GM23248 (cell line): ENCODE measurements around the gene MYO1E. TPM values are rescaled to one million over a fixed set of nuclear protein-coding genes. Genes with fewer than 3 reads are reported as not detected.

Source experiments
- DNase-seq: peaks from one replicate; pipeline ENCODE4 v3.0.0-alpha.2; 2015
- H2AFZ ChIP-seq: fragments of 200-600 bp; sonication (generic); 2 replicates; pipeline ENCODE4 v1.6.1; 2016; ENCODE audit warnings: antibody characterized with exemption
- H3F3A ChIP-seq: fragments of 200-600 bp; sonication (generic); 2 replicates; pipeline ENCODE4 v1.6.1; 2016; ENCODE audit warnings: mild to moderate bottlenecking, antibody characterized with exemption, mixed run types; ENCODE audit not compliant: insufficient read depth
- H3K27ac ChIP-seq: fragments of 200-600 bp; sonication (generic); 2 replicates; pipeline ENCODE4 v1.5.1; 2016; ENCODE audit warnings: mild to moderate bottlenecking
- H3K27me3 ChIP-seq: fragments of 200-600 bp; sonication (generic); replicated peaks from 2 replicates; pipeline ENCODE4 v1.6.1; 2016; ENCODE audit warnings: mild to moderate bottlenecking; ENCODE audit not compliant: insufficient read depth
- H3K36me3 ChIP-seq: fragments of 200-600 bp; sonication (generic); 2 replicates; pipeline ENCODE4 v1.6.1; 2016; ENCODE audit warnings: low read depth, mild to moderate bottlenecking
- H3K4me1 ChIP-seq: fragments of 200-600 bp; sonication (generic); 2 replicates; pipeline ENCODE4 v1.6.1; 2016; ENCODE audit warnings: mild to moderate bottlenecking; ENCODE audit not compliant: insufficient read depth
- H3K4me2 ChIP-seq: fragments of 200-600 bp; sonication (generic); one replicate; pipeline ENCODE4 v1.6.1; 2016; ENCODE audit warnings: mild to moderate bottlenecking; ENCODE audit not compliant: unreplicated experiment
- H3K4me3 ChIP-seq: fragments of 200-600 bp; sonication (generic); 2 replicates; pipeline ENCODE4 v1.5.1; 2016; ENCODE audit warnings: mild to moderate bottlenecking
- H3K79me2 ChIP-seq: fragments of 200-600 bp; sonication (generic); 2 replicates; pipeline ENCODE4 v1.6.1; 2016; ENCODE audit warnings: mild to moderate bottlenecking; ENCODE audit not compliant: insufficient read depth
- H3K9ac ChIP-seq: fragments of 200-600 bp; sonication (generic); 2 replicates; pipeline ENCODE4 v1.6.1; 2016; ENCODE audit warnings: mild to moderate bottlenecking
- H3K9me2 ChIP-seq: fragments of 200-600 bp; sonication (generic); 2 replicates; pipeline ENCODE4 v1.6.1; 2016; ENCODE audit warnings: mixed run types, mild to moderate bottlenecking, moderate library complexity; ENCODE audit not compliant: insufficient read depth
- H3K9me3 ChIP-seq: fragments of 200-600 bp; sonication (generic); one replicate; pipeline ENCODE4 v1.6.1; 2017; ENCODE audit warnings: low read depth
- H4K20me1 ChIP-seq: fragments of 200-600 bp; sonication (generic); 2 replicates; pipeline ENCODE4 v1.6.0; 2016; ENCODE audit not compliant: insufficient read depth
- EZH2 ChIP-seq: fragments of 200-600 bp; sonication (generic); IDR thresholded peaks from 2 replicates; pipeline ENCODE4 v1.6.1; 2018; ENCODE audit warnings: antibody characterized with exemption, mild to moderate bottlenecking; ENCODE audit not compliant: insufficient read depth, poor library complexity, severe bottlenecking
- EZH2phosphoT487 ChIP-seq: fragments of 200-600 bp; sonication (generic); IDR thresholded peaks from 2 replicates; pipeline ENCODE4 v1.6.1; 2018; ENCODE audit warnings: antibody characterized with exemption, moderate library complexity, mild to moderate bottlenecking, low read depth; ENCODE audit not compliant: insufficient read depth
- WGBS, 2 experiments: methylation state at CpG; one replicate each; pipeline ENCODE4 v1.1.6; 2015 to 2017; ENCODE audit warnings: low lambda C conversion rate in 2 of 2, low coverage in 1 of 2; ENCODE audit errors: missing lambda C conversion rate in 2 of 2; 5-methylcytosine and 5-hydroxymethylcytosine counted together
- in situ Hi-C: fragments of 300-500 bp; cut with MboI; formaldehyde crosslinking; loops from 2 replicates; pipeline ENCODE4 v1.15.0; 2020
- polyA plus RNA-seq: library from polyadenylated mRNA; unstranded; fragments of >200 nt; fragmentation: Nextera tagmentation; extraction: Ambion mirVana; gene quantifications from 2 replicates; pipeline ENCODE4 v1.2.1, GENCODE V29; 2016
- total RNA-seq: library from RNA; depleted of rRNA; stranded (reverse); fragments of >200 nt; shearing (Covaris generic); gene quantifications from 2 replicates; pipeline ENCODE4 v1.2.3, GENCODE V29; 2014

Gene MYO1E
- total and polyA plus RNA-seq, 2 experiments from 2014 or later: 155 to 190 TPM

DNA sequence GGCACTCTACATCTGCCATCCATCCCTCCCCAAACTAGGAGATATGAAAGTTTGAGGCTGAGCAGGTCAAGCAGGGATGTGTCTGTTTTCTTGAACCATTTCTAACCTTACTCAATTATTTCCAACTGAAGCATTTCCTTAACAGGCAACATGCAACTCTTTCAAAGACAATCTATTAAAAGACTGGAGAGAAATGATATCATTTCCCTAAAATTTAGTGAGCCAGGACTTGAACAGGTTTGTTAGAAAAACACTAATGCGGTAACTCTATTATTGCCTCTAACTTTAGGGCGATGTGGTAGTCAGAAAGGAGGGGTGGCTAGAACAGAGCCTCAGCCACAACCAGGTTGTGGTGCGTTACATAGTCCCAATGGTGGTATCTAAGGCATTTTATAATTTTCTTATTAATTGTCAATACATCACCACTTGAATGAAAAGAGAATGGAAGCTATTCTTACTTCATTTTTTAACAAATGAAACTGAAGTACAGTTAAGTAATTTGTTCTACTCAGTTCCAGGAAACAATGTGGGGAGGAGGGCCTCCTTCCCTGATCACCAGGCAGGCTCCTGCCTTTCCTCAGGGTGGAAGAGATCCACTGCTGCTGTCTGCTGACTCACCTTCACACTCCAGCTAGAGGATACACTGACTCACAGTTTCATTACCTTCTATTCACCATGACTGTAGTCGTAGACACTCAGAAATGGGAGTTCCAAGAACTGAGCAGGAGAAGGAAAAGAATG is 22.8 kb downstream of the MYO1E start:
- peak overlapping the region; percentile 89 for H3K27ac ChIP-seq
- H3K36me3 ChIP-seq: no peaks in the 10 kb centered on the region
- WGBS, 2 experiments: 72 to 73% methylated on average over 4 of the region's 4 CpGs
- H3K9me2 ChIP-seq: no peaks in the 10 kb centered on the region
- in situ Hi-C loops: no loop called here
- H3K4me2 ChIP-seq: peak overlapping the region; percentile 80
- H3K27me3 ChIP-seq: no peaks in the 10 kb centered on the region
- H3F3A ChIP-seq: peaks cover 37% of the 10 kb centered on the region
- no peaks in the 10 kb centered on the region for H3K9me3 ChIP-seq
- H3K79me2 ChIP-seq: peaks cover 96% of the 10 kb centered on the region
- H2AFZ ChIP-seq: no peak overlapping the region
- peak overlapping the region; percentile 46; the same call in 1 of the 2 replicates for H3K9ac ChIP-seq
- TF ChIP-seq EZH2: no peak
- no peak for TF ChIP-seq EZH2phosphoT487
- peaks cover 30% of the 10 kb centered on the region for H3K4me1 ChIP-seq
- peaks cover 5% of the 10 kb centered on the region; the same call in 1 of the 2 replicates for H4K20me1 ChIP-seq
- H3K4me3 ChIP-seq: peak overlapping the region; percentile 44
- peak; percentile 96 for DNase-seq

- Histone ChIP-seq H3K9ac (no peak overlapping the region), H3K27me3 (no peaks in the 10 kb centered on the region), H3K79me2 (peaks cover 96% of the 10 kb centered on the region), H4K20me1 (peaks cover 3% of the 10 kb centered on the region; the same call in 1 of the 2 replicates), H3K9me3 (no peaks in the 10 kb centered on the region), H3K4me2 (no peak overlapping the region), H3K4me1 (peaks cover 30% of the 10 kb centered on the region), H3K27ac (no peak overlapping the region), H3K9me2 (no peaks in the 10 kb centered on the region), H2AFZ (no peak overlapping the region), H3K36me3 (peaks cover 2% of the 10 kb centered on the region; the same call in 1 of the 2 replicates), H3F3A (peaks cover 38% of the 10 kb centered on the region), H3K4me3 (no peak overlapping the region)
- 97 to 100% methylated on average over 5 of the region's 5 CpGs for WGBS, 2 experiments
- TF ChIP-seq EZH2phosphoT487: no peak
- TF ChIP-seq EZH2: no peak
- in situ Hi-C loops: no loop called here
- DNase-seq: no peak
Observed at GRCh38 chr15:59347915-59348314, 24.8 kb downstream of the MYO1E start.

DNA sequence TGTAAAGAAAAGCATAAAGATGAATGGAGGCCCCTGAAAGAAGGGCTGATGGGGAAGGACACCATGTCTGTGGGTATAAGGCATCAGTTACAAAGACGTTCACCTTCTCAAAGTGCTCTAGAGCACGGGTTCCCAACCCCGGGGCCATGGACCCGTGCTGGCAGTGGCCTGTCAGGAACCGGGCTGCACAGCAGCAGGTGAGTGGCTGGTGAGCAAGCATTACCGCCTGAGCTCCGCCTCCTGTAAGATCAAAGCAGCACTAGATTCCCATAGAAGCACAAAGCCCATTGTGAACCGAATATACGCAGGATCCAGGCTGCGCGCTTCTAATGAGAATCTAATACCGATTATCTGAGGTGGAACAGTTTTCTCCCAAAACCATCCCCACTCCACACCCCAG is 25.7 kb downstream of the MYO1E start:
- H3K9me3 ChIP-seq: no peaks in the 10 kb centered on the region
- H3K4me3 ChIP-seq: no peak overlapping the region
- H3K27ac ChIP-seq: no peak overlapping the region
- peaks cover 7% of the 10 kb centered on the region for H3K36me3 ChIP-seq
- peaks cover 96% of the 10 kb centered on the region for H3K79me2 ChIP-seq
- peaks cover 30% of the 10 kb centered on the region for H3K4me1 ChIP-seq
- H2AFZ ChIP-seq: no peak overlapping the region
- H3K27me3 ChIP-seq: no peaks in the 10 kb centered on the region
- no peak for DNase-seq
- H4K20me1 ChIP-seq: no peaks in the 10 kb centered on the region; the same call in 1 of the 2 replicates
- no peak overlapping the region for H3K4me2 ChIP-seq
- 89 to 92% methylated on average over 12 of the region's 12 CpGs for WGBS, 2 experiments
- H3K9ac ChIP-seq: no peak overlapping the region
- H3K9me2 ChIP-seq: no peaks in the 10 kb centered on the region
- in situ Hi-C loops: no loop called here
- H3F3A ChIP-seq: peaks cover 48% of the 10 kb centered on the region
- no peak for TF ChIP-seq EZH2
- TF ChIP-seq EZH2phosphoT487: no peak

DNA sequence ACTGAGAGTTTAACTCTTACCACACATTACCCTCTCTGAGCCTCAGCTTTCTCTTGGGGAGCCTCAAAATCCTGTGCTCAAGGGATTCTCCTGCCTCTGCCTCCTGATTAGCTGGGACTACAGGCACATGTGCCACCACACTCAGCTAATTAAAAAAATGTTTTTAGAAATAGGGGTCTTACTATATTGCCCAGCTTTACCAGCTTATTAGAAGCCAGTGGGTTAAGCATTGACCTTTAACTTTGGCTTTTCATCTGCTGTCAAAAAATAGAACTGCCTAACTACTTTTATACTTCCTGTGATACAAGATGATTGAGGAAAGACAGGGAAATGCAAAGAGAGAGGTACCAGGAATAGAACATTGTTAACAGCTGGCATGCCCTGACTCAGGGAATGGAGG is 27.3 kb downstream of the MYO1E start:
- Histone ChIP-seq H3F3A (peaks cover 38% of the 10 kb centered on the region), H3K36me3 (peaks cover 7% of the 10 kb centered on the region), H3K4me1 (peaks cover 20% of the 10 kb centered on the region), H3K9me2 (no peaks in the 10 kb centered on the region), H3K4me2 (no peak overlapping the region), H3K79me2 (peaks cover 96% of the 10 kb centered on the region), H3K27ac (no peak overlapping the region), H3K9ac (no peak overlapping the region), H3K9me3 (no peaks in the 10 kb centered on the region), H2AFZ (no peak overlapping the region), H3K27me3 (no peaks in the 10 kb centered on the region), H4K20me1 (no peaks in the 10 kb centered on the region; the same call in 1 of the 2 replicates), H3K4me3 (no peak overlapping the region)
- DNase-seq: no peak
- in situ Hi-C loops: no loop called here
- TF ChIP-seq EZH2phosphoT487: no peak

DNA sequence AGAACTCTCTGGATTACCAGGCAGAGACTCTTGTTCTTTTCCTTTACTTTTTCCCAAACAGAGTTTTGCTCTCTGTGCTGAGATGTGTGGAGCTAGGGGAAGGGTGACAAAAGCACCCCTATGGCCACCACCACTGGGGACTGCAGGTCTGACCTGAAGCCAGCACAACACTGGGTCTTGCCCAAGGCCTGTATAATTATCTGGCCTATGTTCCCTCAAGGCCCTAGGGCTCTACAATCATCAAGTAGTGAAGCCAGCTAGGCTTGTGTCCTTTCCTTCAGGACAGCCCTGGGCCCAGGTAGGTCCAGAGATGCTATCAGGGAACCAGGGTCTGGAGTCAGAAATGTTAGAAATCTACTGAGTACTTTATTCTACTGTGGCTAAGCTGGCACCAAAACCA is 28.4 kb downstream of the MYO1E start:
- Histone ChIP-seq H3K27me3 (no peaks in the 10 kb centered on the region), H3K4me1 (peaks cover 19% of the 10 kb centered on the region), H3K4me2 (no peak overlapping the region), H3K36me3 (peaks cover 7% of the 10 kb centered on the region), H3F3A (peaks cover 36% of the 10 kb centered on the region), H3K79me2 (peaks cover 100% of the 10 kb centered on the region), H3K27ac (no peak overlapping the region), H3K9ac (no peak overlapping the region), H3K9me3 (no peaks in the 10 kb centered on the region), H3K4me3 (no peak overlapping the region), H4K20me1 (no peaks in the 10 kb centered on the region; the same call in 1 of the 2 replicates), H3K9me2 (no peaks in the 10 kb centered on the region), H2AFZ (no peak overlapping the region)
- in situ Hi-C loops: no loop called here
- DNase-seq: no peak
- TF ChIP-seq EZH2: no peak
- no peak for TF ChIP-seq EZH2phosphoT487
